HFF-Myc (cell line): Measurements from ENCODE around the gene IL19.
"Not testable (repeated sequence)": the region's sequence is repeated elsewhere in the genome, so short reads cannot be mapped to it uniquely, and the experiment has no call there.

Experiments
- DNase-seq: peaks from one replicate; pipeline ENCODE4 v3.0.0-alpha.2; 2011; ENCODE audit warnings: low read depth; ENCODE audit errors: extremely low read depth
- H3K4me3 ChIP-seq: replicated peaks from 2 replicates; pipeline ENCODE4 v1.5.1; 2011; ENCODE audit warnings: low read depth, mild to moderate bottlenecking, control low read depth, low read length
- CTCF ChIP-seq: IDR thresholded peaks from 2 replicates; pipeline ENCODE4 v1.5.1; 2012; ENCODE audit warnings: mild to moderate bottlenecking, low read depth, low read length, control low read depth; ENCODE audit errors: missing control alignments

IL19 gene

GRCh38 chr1:206843626-206844025 lies 73.1 kb downstream of the IL19 start:
- DNase-seq: no peak
- TF ChIP-seq CTCF: no peak
- no peak overlapping the region for H3K4me3 ChIP-seq

DNA sequence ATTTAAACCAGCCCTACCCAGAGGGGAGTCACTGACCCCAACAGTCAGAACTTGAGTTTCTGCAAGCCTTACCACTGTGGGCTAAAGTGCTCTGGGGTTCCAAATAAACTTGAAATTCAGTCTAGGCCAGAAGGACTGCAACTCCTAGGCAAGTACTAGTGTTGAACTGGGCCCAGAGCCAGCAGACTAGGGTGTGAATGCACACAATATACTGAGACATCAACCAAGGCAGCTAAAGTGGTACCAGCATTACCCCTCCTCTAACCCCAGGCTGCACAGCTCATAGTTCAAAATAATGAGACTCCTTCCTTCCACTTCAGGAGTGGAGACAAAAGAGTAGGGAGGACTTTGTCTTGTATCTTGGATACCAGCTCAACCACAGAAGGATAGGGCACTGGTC lies 75.9 kb downstream of the IL19 start:
- no peak for DNase-seq
- TF ChIP-seq CTCF: no peak
- no peak overlapping the region for H3K4me3 ChIP-seq

DNA sequence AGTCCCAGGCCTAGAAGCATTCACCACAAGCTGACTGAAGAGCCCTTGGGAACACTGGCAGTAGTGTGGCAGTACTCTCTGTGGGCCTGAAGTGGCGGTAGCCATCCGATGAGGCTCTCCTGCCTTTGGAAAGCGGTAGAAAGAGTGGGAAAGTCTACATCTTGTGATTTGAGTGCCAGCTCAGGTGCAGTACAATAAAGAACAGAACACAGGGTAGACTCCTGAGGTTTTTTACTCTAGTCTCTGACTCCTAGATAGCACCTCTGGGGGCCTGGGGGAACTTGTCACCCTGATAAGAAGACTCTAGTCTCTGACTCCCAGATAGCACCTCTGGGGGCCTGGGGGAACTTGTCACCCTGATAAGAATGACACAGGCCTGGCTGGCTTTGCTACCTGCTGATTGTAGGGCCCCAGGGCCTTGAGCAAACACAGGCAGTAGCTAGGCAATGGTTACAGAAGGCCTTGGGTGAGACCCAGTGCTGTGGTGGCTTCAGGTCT lies 76.8 kb downstream of the IL19 start:
- no peak overlapping the region for H3K4me3 ChIP-seq
- no peak for DNase-seq
- TF ChIP-seq CTCF: no peak

GRCh38 chr1:206847946-206848345 lies 77.4 kb downstream of the IL19 start:
- DNase-seq: no peak
- TF ChIP-seq CTCF: no peak
- no peak overlapping the region for H3K4me3 ChIP-seq

DNA sequence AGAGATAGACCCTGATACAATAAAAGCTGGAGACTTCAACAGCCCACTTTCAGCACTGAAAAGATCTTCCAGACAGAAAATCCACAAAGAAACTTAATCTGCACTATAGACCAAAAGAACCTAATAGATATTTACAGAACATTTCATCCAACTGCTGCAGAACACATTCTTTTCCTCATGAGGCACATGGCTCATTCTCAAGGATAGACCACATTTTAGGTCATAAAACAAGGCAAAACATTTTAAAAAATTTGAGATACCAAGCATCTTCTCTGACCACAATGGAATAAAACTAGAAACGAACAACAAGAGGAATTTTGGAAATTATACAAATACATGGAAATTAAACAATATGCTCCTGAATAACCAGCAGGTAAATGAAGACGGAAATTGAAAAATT lies 79.8 kb downstream of the IL19 start:
- no peak overlapping the region for H3K4me3 ChIP-seq
- DNase-seq: no peak
- TF ChIP-seq CTCF: no peak

DNA sequence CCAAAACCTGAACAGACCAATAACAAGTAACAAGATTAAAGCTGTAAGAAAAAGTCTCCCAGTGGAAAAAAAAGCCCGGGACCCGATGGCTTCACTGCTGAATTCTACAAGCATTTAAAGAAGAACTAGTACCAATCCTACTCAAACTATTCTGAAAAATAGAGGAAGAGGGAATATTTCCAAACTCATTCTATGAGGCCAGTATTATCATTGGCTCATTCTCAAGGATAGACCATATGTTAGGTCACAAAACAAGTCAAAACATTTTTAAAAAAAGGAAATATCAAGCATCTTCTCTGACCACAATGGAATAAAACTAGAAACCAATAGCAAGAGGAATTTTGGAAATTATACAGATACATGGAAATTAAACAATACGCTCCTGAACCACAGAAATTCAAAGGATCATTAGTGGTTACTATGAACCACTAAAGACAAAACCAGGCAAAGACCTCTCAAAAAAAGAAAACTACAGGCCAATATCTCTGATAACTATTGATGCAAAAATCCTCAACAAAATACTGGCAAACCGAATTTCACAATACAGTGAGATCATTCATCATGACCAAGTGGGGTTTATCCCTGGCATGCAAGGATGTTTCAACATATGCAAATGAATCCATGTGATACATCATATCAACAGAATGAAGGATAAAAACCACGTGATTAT lies 80.9 kb downstream of the IL19 start:
- DNase-seq: no peak
- no peak for TF ChIP-seq CTCF
- H3K4me3 ChIP-seq: no peak overlapping the region

DNA sequence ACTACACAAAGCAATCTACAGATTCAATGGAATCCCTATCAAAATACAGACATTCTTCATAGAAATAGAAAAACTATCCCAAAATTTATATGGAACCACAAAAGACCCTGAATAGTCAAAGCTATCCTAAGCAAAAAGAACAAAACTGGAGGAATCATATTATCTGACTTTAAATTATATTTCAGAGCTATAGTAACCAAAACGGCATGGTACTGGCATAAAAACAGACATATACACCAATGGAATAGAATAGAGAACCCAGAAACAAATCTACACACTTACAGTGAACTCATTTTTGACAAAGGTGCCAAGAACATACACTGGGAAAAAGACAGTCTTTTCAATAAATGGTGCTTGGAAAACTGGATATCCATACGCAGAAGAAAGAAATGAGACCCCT lies 82.1 kb downstream of the IL19 start:
- not testable (repeated sequence) for DNase-seq, H3K4me3 ChIP-seq

DNA sequence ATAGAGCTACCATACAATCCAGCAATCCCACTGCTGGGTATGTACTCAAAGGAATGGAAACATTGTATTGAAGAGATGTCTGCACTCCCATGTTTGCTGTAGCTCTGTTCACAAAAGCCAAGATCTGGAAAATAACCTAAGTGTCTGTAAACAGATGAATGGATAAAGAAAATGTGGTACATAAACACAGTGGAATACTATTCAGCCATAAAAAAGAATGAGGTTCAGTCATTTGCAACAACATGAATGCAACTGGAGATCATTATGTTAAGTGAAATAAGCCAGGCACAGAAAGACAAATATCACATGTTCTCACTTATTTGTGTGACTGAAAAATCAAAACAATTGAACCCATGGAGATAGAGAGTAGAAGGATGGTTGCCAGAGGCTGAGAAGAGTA lies 83.1 kb downstream of the IL19 start:
- DNase-seq, H3K4me3 ChIP-seq: not testable (repeated sequence)
